Activated CD4-positive, alpha-beta T cell treated with anti-CD3 and anti-CD28 coated beads, Interleukin-2, Interleukin-6, amounts not matched to agents 100 ng/mL and 50 ng/mL, durations not matched to agents 16 hours and 8 hours (primary cell): ENCODE data around the gene PPP1R12B.
"Not testable (repeated sequence)": the region's sequence is repeated elsewhere in the genome, so short reads cannot be mapped to it uniquely, and the experiment has no call there.

Source experiments
- DNase-seq: peaks from one replicate; pipeline ENCODE4 v3.0.0-alpha.2; 2020

PPP1R12B gene

GRCh38 chr1:202540014-202540413 lies 191.5 kb downstream of the PPP1R12B start:
- no peak for DNase-seq

- no peak for DNase-seq
These were observed 191.9 kb downstream of the PPP1R12B start for GRCh38 chr1:202540448-202540847.

GRCh38 chr1:202540858-202541257 lies 192.4 kb downstream of the PPP1R12B start:
- DNase-seq, result not testable (repeated sequence)

- not testable (repeated sequence) for DNase-seq
These were observed 193.9 kb downstream of the PPP1R12B start for GRCh38 chr1:202542415-202542814.

- DNase-seq, result not testable (repeated sequence)
These were observed 195.0 kb downstream of the PPP1R12B start for GRCh38 chr1:202543537-202543936.

GRCh38 chr1:202544766-202545449 lies 196.4 kb downstream of the PPP1R12B start:
- not testable (repeated sequence) for DNase-seq

GRCh38 chr1:202545647-202546303 lies 197.3 kb downstream of the PPP1R12B start:
- not testable (repeated sequence) for DNase-seq

- not testable (repeated sequence) for DNase-seq
These were observed 197.9 kb downstream of the PPP1R12B start for GRCh38 chr1:202546377-202546776.

GRCh38 chr1:202546796-202547195 lies 198.3 kb downstream of the PPP1R12B start:
- DNase-seq, result not testable (repeated sequence)

GRCh38 chr1:202547215-202547614 lies 198.7 kb downstream of the PPP1R12B start:
- no peak for DNase-seq

- not testable (repeated sequence) for DNase-seq
These were observed 201.6 kb downstream of the PPP1R12B start for GRCh38 chr1:202550088-202550487.

- DNase-seq, result no peak
These were observed 203.2 kb downstream of the PPP1R12B start for GRCh38 chr1:202551683-202552082.

- not testable (repeated sequence) for DNase-seq
These were observed 204.1 kb downstream of the PPP1R12B start for GRCh38 chr1:202552615-202553014.

- DNase-seq, result not testable (repeated sequence)
These were observed 204.6 kb downstream of the PPP1R12B start for GRCh38 chr1:202553078-202553477.

- DNase-seq, result no peak
These were observed 205.1 kb downstream of the PPP1R12B start for GRCh38 chr1:202553560-202554038.

- not testable (repeated sequence) for DNase-seq
These were observed 206.1 kb downstream of the PPP1R12B start for GRCh38 chr1:202554619-202555018.

GRCh38 chr1:202556037-202556436 lies 207.5 kb downstream of the PPP1R12B start:
- not testable (repeated sequence) for DNase-seq

- not testable (repeated sequence) for DNase-seq
These were observed 209.2 kb downstream of the PPP1R12B start for GRCh38 chr1:202557662-202558061.

- DNase-seq, result no peak
These were observed 212.7 kb downstream of the PPP1R12B start for GRCh38 chr1:202561240-202561639.

GRCh38 chr1:202561726-202562443 lies 213.4 kb downstream of the PPP1R12B start:
- peak; percentile 25 for DNase-seq

GRCh38 chr1:202562444-202563060 lies 214.1 kb downstream of the PPP1R12B start:
- DNase-seq, result no peak

GRCh38 chr1:202563818-202564217 lies 215.3 kb downstream of the PPP1R12B start:
- no peak for DNase-seq

- DNase-seq, result peak; percentile 49
These were observed 216.5 kb downstream of the PPP1R12B start for GRCh38 chr1:202564958-202565495.
